Urinary bladder (tissue), 4 donors: ENCODE data around the gene KDSR. TPM values are rescaled to one million over a fixed set of nuclear protein-coding genes. Genes with fewer than 3 reads are reported as not detected.
"Not testable (repeated sequence)": the region's sequence is repeated elsewhere in the genome, so short reads cannot be mapped to it uniquely, and the experiment has no call there.

Source experiments
- DNase-seq: peaks from one replicate; pipeline ENCODE4 v3.0.0-alpha.2; 2015; ENCODE audit errors: extremely low spot score
- H3K27ac ChIP-seq: one replicate; pipeline ENCODE4 v1.5.1; 2013; ENCODE audit warnings: low read depth, mild to moderate bottlenecking, moderate library complexity
- H3K36me3 ChIP-seq: one replicate; pipeline ENCODE4 v1.6.1; 2013; ENCODE audit warnings: mild to moderate bottlenecking, moderate library complexity; ENCODE audit not compliant: insufficient read depth
- H3K4me1 ChIP-seq: one replicate; pipeline ENCODE4 v1.6.1; 2013; ENCODE audit warnings: mild to moderate bottlenecking, moderate library complexity; ENCODE audit not compliant: insufficient read depth
- H3K4me3 ChIP-seq: one replicate; pipeline ENCODE4 v1.5.1; 2013; ENCODE audit warnings: low read depth, low read length
- WGBS: extraction: QIAGEN DNeasy Blood & Tissue Kit; methylation state at CpG from one replicate; pipeline ENCODE4 v1.1.7; 2013; 5-methylcytosine and 5-hydroxymethylcytosine counted together
- polyA plus RNA-seq: library from polyadenylated mRNA; stranded (reverse); fragments of 200-250 nt; gene quantifications from one replicate; pipeline ENCODE4 v1.2.3, GENCODE V29; 2013
- total RNA-seq: library from RNA; depleted of rRNA; stranded (reverse); fragments of >200 nt; gene quantifications from one replicate; pipeline ENCODE4 v1.2.3, GENCODE V29; 2014
- donor health status: healthy with polysubstance abuse.
- donor health status: healthy.

The KDSR gene
- total and polyA plus RNA-seq, 2 donors, result 35.8 to 47.7 TPM

DNA sequence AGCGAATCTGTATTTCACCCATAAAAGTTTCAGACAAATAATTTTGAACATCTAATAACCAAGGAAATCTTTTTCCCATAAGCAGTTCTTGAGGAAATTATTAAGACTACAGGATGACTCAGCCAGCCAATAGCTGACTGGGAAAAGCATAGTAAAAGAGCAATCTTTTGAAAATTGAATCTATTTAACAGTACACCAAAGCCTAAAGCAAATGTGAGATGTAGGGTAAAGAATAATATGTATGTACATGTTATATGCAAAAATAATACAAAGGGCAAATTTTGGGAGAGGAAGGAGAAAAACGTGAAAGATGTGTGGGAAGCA, 12.6 kb upstream of the KDSR start:
- Histone ChIP-seq H3K4me1 (no peaks in the 10 kb centered on the region), H3K36me3 (no peaks in the 10 kb centered on the region), H3K4me3 (no peak overlapping the region), H3K27ac (no peak overlapping the region)
- no peak for DNase-seq
- WGBS, result 70% methylated on average over 2 of the region's 2 CpGs

DNA sequence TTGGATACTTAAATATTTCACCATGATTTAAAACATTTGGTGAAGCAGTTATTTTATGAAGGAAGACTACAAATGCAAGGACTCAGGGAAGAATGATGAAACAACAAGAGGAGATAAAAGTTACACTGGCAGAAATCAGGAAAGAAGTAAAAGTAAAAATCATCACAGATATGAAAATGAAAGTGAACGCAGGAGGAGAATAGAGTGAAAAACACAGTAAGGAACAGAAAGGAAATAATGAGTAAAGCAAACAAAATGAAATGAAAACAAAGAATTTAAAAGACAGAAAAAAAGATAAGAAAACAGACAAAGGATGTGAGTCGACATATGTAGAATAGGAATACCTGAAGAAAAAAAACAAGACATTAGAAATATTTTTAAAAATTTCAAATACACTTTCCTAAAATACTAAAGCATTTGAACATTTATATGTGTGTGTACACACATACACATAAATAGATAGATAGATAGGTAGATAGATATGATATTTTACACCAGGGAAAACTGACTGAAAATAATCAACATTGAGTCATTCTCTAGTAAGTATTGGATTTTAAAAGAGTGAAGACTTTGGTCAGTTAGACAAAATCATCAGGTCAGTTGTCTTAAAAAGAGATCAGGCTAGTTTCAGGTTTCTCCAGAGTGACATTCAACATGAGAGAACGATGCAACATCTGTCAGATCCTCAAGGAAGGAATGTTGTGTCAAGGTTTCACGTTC, 12.1 kb upstream of the KDSR start:
- Histone ChIP-seq H3K27ac (no peak overlapping the region), H3K4me1 (no peaks in the 10 kb centered on the region), H3K4me3 (no peak overlapping the region), H3K36me3 (no peaks in the 10 kb centered on the region)
- WGBS, result 66% methylated on average over 4 of the region's 4 CpGs
- no peak for DNase-seq

DNA sequence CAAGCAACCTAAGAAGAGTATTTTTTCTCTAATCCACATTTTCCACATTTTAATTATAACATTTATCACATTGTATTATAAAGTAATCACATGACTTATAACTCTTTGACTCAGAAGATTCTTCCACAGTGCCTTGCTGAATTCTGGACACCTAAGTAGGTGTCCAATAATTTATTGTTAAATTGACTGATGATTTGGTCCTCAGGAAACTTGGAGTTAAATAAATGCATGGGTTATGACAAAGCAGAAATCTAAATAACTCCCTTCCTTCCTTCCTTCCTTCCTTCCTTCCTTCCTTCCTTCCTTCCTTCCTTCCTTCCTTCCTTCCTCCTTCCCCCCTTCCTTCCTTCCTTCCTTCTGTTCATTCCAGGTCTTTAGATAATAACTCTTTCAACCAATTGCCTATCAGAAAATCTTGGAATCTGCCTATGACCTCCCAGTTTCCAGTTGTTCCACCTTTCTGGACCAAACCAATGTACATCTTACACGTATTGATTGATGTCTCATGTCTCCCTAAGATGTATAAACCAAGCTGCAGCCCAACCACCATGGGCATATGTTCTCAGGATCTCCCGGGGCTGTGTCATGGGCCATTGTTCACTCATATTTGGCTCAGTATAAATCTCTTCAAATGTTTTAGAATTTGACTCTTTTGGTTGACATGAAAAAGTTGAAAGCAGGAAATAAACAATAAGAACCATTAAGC, 10.4 kb upstream of the KDSR start:
- 78% methylated on average over 2 of the region's 2 CpGs for WGBS
- H3K36me3 ChIP-seq, result no peaks in the 10 kb centered on the region
- H3K27ac ChIP-seq, result no peak overlapping the region
- H3K4me1 ChIP-seq, result no peaks in the 10 kb centered on the region
- H3K4me3 ChIP-seq, result no peak overlapping the region
- DNase-seq, result no peak

DNA sequence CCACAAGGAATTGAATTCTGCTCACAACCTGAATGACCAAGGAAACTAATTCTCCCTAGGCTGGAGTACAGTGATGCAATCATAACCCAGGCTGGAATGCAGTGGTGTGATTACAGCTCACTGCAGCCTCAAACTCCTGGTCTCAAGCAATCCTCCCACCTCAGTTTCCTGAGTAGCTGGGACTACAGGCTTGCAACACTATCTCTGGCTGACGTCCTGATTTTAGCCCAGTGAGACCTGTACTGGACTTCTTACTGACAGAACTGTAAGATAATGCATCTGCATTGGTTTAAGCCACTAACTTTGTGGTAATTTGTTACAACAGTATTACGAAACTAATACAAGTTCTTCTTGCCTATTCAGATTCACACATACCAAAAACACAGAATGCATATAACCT, 9.5 kb upstream of the KDSR start:
- Histone ChIP-seq H3K4me1 (no peaks in the 10 kb centered on the region), H3K4me3 (no peak overlapping the region), H3K36me3 (no peaks in the 10 kb centered on the region), H3K27ac (no peak overlapping the region)
- 83% methylated on average over 2 of the region's 2 CpGs for WGBS
- no peak for DNase-seq

DNA sequence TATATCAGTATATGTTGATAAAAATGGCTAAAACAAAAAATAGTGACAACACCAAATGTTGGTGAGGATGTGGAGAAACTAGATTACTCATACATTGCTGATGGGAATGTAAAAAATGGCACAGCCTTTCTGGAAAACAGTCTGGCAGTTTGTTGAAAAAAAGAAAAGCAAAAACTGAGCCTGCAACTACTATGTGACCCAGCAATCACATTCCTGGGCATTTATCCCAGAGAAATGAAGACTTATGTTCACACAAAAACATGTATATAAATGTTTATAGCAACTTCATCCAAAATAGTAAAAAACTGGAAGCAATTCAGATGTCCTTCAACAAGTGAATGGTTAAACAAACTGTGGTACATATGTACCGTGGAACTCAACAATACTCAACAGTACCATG, 7.5 kb upstream of the KDSR start:
- Histone ChIP-seq H3K36me3 (no peaks in the 10 kb centered on the region), H3K27ac (no peak overlapping the region), H3K4me1 (no peaks in the 10 kb centered on the region), H3K4me3 (no peak overlapping the region)
- DNase-seq, result no peak
- 28% methylated on average over 1 of the region's 1 CpG for WGBS

DNA sequence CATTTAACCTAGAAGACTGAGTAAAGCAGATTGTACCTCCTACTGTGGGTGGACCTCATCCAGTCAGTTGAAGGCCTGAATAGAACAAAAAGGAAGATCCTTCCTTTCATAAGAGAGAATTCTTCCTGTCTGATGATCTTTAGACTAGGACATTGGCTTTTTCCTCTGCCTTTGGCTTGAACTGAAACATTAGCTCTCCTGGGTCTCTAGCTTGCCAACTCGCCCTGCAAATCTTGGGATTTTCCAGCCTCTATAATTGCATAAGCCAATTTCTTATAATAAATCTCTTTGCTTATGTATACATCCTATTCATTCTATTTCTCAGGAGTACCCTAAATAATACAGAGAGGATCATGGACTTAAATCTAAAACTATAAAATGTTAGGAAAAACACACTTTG, 6.2 kb upstream of the KDSR start:
- Histone ChIP-seq H3K4me3 (no peak overlapping the region), H3K4me1 (no peaks in the 10 kb centered on the region), H3K36me3 (no peaks in the 10 kb centered on the region), H3K27ac (no peak overlapping the region)
- 70% methylated on average over 1 of the region's 1 CpG for WGBS
- DNase-seq, result no peak

DNA sequence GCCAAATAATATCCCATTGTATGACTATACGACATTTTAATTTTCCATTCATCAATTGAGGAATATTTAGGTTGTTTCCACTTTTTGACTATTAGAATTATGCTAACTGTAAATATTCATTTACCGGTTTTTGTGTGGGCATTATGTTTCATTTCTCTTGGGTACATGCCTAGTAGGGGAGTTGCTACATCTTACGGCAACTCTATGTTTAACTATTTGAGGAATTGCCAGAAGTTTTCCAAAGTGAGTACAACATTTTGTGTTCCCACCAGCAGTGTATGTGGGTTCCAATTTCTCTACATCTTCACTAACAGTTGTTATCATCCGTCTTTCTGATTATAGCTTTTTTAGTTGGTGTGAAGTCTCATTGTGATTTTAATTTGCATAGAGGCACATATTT, 1.6 kb upstream of the KDSR start:
- WGBS, result 65% methylated on average over 4 of the region's 4 CpGs
- no peak for DNase-seq
- H3K36me3 ChIP-seq, result no peaks in the 10 kb centered on the region
- H3K4me1 ChIP-seq, result no peaks in the 10 kb centered on the region
- no peak overlapping the region for H3K4me3 ChIP-seq
- no peak overlapping the region for H3K27ac ChIP-seq

DNA sequence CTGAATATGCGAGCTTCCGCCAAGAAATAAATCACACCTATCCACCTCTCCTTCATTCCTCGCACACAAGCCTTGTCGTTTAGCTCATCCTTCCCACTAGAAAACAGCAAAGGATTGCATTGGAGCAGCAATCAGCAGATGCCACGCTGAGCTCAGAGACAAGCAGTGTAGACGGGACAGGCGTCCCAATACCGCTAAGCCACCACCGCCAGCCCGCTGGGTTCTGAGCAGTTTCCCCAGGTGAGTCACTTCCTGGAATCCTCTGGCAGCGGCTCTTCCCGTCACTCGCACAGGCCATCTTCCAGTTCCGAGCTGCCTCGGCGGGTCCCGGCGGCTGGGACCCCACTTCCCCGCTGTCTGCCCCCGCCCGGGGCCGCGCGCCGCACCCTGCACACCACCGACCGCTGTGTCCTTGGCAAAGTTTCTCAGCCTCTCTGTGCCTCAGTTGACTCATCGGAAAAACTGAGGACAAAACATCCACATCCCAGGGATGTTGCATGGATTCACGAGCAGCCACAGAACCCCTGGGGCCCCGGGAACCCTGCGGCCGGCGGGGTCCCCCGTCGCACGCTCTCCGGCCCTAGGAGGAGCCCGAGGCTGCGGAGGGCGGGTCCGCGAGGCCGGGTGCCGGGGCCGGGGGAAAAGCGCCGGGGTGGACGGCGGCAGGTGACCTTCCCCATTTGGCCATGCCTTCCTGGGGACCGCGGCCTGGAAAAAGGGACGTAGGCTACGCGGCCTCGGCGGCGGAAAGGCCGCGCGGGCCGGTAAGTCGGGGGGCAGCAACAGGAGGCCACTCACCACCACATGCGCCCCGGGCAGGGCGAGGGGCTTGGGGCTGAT, 573 bp downstream of the KDSR start:
- WGBS, result under 1% methylated on average over 65 of the region's 65 CpGs
- Histone ChIP-seq H3K4me3 (peak overlapping the region; percentile 95), H3K27ac (peak overlapping the region; percentile 92), H3K36me3 (peaks cover 3% of the 10 kb centered on the region), H3K4me1 (no peaks in the 10 kb centered on the region)
- no peak for DNase-seq

DNA sequence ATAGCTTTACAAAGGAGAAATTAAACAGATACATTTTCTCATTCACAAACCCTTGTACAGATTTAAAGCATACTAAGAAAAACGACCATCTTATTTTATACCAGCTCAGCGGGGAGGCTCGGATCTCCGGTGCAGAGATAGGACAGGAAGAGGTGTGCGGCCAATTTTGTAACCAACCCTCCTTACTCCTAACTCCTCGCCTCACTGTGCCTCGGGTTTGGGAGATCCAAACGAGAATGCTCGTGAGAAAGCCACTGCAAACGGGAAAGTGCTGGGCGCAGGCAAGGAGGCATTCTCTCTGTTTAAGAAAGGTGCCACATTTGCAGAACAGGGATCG, 1.2 kb downstream of the KDSR start:
- WGBS, result 2% methylated on average over 12 of the region's 12 CpGs
- no peak overlapping the region for H3K27ac ChIP-seq
- H3K36me3 ChIP-seq, result peaks cover 3% of the 10 kb centered on the region
- peak overlapping the region; percentile 95 for H3K4me3 ChIP-seq
- H3K4me1 ChIP-seq, result no peaks in the 10 kb centered on the region
- DNase-seq, result no peak

DNA sequence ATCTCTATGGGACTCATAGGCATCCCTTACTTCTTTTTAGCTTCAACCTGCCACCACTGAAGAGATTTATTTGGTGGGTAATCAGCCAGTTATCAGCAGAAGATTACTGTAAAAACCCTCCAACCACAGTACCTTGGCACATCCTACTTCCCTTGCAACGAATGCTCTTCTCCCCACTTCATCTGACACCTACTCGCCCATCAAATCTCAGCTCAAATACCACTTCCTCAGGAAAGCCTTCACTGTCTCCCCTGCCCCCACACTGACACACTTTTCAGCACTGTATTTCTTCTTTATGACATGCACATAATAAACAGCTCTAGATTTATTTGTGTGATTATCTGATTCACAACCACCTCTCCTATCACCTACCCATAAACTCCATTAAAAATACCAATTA, 3.1 kb downstream of the KDSR start:
- no peak overlapping the region for H3K27ac ChIP-seq
- H3K4me3 ChIP-seq, result no peak overlapping the region
- H3K36me3 ChIP-seq, result peaks cover 3% of the 10 kb centered on the region
- 69% methylated on average over 2 of the region's 2 CpGs for WGBS
- no peaks in the 10 kb centered on the region for H3K4me1 ChIP-seq
- no peak for DNase-seq

DNA sequence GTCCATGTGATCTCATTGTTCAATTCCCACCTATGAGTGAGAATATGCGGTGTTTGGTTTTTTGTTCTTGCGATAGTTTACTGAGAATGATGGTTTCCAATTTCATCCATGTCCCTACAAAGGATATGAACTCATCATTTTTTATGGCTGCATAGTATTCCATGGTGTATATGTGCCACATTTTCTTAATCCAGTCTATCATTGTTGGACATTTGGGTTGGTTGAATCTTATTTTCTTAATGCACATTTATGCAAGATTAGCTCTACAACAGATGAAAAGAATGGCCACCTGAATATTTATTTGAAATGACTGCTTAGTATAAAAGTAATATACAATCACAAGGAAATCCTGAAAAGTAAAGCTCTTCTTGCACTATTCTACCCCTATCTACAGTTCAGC, 3.6 kb downstream of the KDSR start:
- H3K4me3 ChIP-seq, H3K4me1 ChIP-seq, DNase-seq, H3K36me3 ChIP-seq, H3K27ac ChIP-seq: not testable (repeated sequence)
- WGBS, result no CpG with 5 or more reads among the region's 2 CpGs

DNA sequence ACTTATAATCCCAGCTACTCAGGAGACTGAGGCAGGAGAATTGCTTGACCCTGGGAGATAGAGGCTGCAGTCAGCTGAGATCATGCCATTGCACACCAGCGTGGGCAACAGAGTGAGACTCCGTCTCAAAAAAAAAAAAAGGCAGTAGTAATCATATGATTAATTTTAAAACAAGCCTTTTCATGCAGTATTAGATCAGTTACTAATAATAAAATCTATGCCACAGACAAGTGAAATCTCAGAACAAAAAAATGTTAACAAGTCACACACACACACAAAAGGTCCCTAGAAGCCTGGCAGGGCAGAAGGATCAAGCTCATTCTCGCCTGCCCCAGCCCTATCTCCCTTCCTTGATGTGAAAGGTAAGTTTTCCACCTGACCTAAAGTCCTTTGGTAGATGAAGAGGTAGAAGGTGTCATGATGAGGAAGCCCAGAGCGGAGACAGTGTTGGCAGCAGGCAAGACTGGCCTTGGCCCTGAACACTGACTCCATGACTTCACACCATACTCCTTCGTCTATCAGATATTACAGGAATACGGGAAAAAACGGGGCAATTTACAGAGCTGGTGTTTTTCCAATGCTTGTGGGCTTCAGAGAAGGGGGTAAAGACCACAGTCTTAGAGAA, 10.6 kb downstream of the KDSR start:
- no peaks in the 10 kb centered on the region for H3K4me1 ChIP-seq
- WGBS, result 90% methylated on average over 7 of the region's 7 CpGs
- H3K4me3 ChIP-seq, result no peak overlapping the region

DNA sequence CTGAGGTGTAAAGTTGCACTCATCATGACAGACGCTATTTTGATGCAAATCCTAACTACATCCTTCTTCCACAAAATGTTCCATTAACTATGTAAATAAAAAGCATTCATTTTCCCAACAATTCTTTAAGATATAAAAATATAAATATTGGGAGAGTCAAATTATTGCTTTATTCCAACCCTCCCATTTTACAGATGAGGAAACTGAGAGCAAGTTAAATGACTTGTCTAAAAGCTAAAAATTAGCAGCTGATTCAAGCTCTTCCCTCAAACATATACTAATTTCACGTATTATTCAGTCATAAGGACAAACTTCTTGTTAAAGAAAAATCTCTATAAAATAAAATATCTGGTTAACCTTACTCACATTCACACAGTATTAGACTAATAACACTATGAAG, 16.8 kb downstream of the KDSR start:
- WGBS, result 50% methylated on average over 2 of the region's 2 CpGs
- H3K4me1 ChIP-seq, result no peaks in the 10 kb centered on the region
- peaks cover 2% of the 10 kb centered on the region for H3K36me3 ChIP-seq
- no peak overlapping the region for H3K4me3 ChIP-seq
- DNase-seq, result no peak
- H3K27ac ChIP-seq, result no peak overlapping the region

More for the DNA sequence above, 10.6 kb downstream of the KDSR start:
- Histone ChIP-seq H3K27ac (no peak overlapping the region), H3K36me3 (peaks cover 2% of the 10 kb centered on the region)
- no peak for DNase-seq
